Urinary bladder (tissue), 4 donors: ENCODE results near the gene LAMB1. TPM values are rescaled to one million over a fixed set of nuclear protein-coding genes. Genes with fewer than 3 reads are reported as not detected.
"Not testable (repeated sequence)": the region's sequence is repeated elsewhere in the genome, so short reads cannot be mapped to it uniquely, and the experiment has no call there.

Experiments used
- DNase-seq: peaks from one replicate; pipeline ENCODE4 v3.0.0-alpha.2; 2015; ENCODE audit errors: extremely low spot score
- H3K27ac ChIP-seq: one replicate; pipeline ENCODE4 v1.5.1; 2013; ENCODE audit warnings: low read depth, mild to moderate bottlenecking, moderate library complexity
- H3K36me3 ChIP-seq: one replicate; pipeline ENCODE4 v1.6.1; 2013; ENCODE audit warnings: mild to moderate bottlenecking, moderate library complexity; ENCODE audit not compliant: insufficient read depth
- H3K4me1 ChIP-seq: one replicate; pipeline ENCODE4 v1.6.1; 2013; ENCODE audit warnings: mild to moderate bottlenecking, moderate library complexity; ENCODE audit not compliant: insufficient read depth
- H3K4me3 ChIP-seq: one replicate; pipeline ENCODE4 v1.5.1; 2013; ENCODE audit warnings: low read depth, low read length
- WGBS: extraction: QIAGEN DNeasy Blood & Tissue Kit; methylation state at CpG from one replicate; pipeline ENCODE4 v1.1.7; 2013; 5-methylcytosine and 5-hydroxymethylcytosine counted together
- polyA plus RNA-seq: library from polyadenylated mRNA; stranded (reverse); fragments of 200-250 nt; gene quantifications from one replicate; pipeline ENCODE4 v1.2.3, GENCODE V29; 2013
- total RNA-seq: library from RNA; depleted of rRNA; stranded (reverse); fragments of >200 nt; gene quantifications from one replicate; pipeline ENCODE4 v1.2.3, GENCODE V29; 2014
- donor health status: healthy with polysubstance abuse.
- donor health status: healthy.

The LAMB1 gene
- total RNA-seq, result 323 TPM
- polyA plus RNA-seq, result 233 TPM

DNA sequence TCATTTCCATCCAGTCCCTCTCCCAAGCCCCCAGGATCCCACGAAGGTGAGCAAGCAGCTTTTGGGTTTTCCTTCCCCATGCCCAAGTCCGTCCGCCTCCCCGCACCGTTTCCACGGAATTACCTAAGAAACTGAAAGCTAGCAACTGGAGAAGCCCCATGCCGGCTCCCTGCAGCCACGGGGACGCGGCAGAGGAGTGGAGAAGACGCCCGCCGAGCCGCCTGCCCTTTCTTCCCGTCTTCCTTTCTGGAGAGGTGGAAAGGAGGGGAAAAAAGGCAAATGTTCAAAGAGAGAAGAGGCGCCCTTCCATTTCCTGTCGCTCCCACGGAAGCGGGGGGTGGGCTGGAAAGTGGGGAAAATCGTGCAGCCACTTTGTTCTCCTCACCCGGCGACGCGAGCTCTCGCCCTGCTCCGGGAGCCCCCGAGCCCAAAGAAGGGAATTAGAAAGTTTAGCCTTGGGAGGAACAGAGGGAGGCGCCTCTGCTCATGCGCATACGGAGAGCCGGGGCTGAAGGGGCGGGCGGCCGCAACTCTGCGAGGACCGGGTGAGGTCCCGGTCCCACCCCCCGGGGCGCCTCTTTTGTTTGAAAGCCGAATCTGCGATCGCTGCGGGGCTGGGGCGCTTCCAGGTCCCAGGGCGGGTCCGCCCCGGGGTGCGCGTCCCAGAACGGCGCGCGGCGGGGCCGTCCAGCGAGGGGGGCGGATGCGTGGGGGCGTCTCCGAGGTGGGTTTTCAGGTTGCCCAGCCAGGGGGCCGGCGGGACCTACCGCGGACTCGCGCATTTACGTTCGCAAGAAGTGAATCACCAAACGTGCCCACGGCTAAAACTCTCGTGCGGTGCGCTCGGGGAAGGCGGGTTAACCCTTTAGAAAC, at the start of gene LAMB1:
Gene LAMB1, minus strand, starts transcription at position 436 of the 873 bp plus-strand sequence. Its CDS starts 276 bp downstream, at position 160.
- H3K27ac ChIP-seq, result peak within 1 kb of the TSS; percentile 83
- no peaks in the 10 kb centered on the region for H3K36me3 ChIP-seq
- WGBS, result under 1% methylated on average over 75 of the region's 75 CpGs
- no peak for DNase-seq
- H3K4me1 ChIP-seq, result no peaks in the 10 kb centered on the region
- peak within 1 kb of the TSS; percentile 74 for H3K4me3 ChIP-seq

DNA sequence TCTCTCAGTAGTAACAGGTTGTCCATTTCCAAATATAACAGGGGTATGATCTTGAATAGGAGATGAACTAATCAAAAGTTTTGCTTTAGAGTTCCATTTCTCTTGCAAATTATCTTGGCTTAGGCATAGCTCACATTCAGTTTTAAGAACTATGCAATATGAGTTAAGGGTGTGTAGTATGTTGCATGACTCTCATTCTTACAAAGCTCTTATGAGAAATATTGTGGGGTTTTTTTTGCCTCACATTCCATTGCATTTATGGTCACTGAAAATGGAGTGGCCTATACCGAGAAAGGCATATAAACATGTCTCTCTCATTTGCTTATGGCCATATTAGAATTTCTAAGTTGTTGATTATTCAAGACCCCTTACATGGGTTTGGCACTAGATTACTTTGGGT, 48.5 kb upstream of the LAMB1 start:
- no peak for DNase-seq
- WGBS, result 26% methylated on average over 1 of the region's 1 CpG
- no peak overlapping the region for H3K4me3 ChIP-seq
- H3K4me1 ChIP-seq, result no peaks in the 10 kb centered on the region
- H3K36me3 ChIP-seq, result no peaks in the 10 kb centered on the region
- no peak overlapping the region for H3K27ac ChIP-seq

- 91% methylated on average over 3 of the region's 3 CpGs for WGBS
- H3K4me3 ChIP-seq, result no peak overlapping the region
- no peak overlapping the region for H3K27ac ChIP-seq
- DNase-seq, result no peak
- no peaks in the 10 kb centered on the region for H3K4me1 ChIP-seq
- no peaks in the 10 kb centered on the region for H3K36me3 ChIP-seq
Measured at GRCh38 chr7:108049962-108050361, 47.0 kb upstream of the LAMB1 start.

- 97% methylated on average over 3 of the region's 3 CpGs for WGBS
- no peak for DNase-seq
- Histone ChIP-seq H3K27ac (no peak overlapping the region), H3K36me3 (no peaks in the 10 kb centered on the region), H3K4me1 (no peaks in the 10 kb centered on the region), H3K4me3 (no peak overlapping the region)
Measured at GRCh38 chr7:108048422-108048821, 45.5 kb upstream of the LAMB1 start.

GRCh38 chr7:108046952-108047506, 44.1 kb upstream of the LAMB1 start:
- no peak for DNase-seq
- Histone ChIP-seq H3K36me3 (no peaks in the 10 kb centered on the region), H3K4me1 (no peaks in the 10 kb centered on the region), H3K27ac (no peak overlapping the region), H3K4me3 (no peak overlapping the region)
- 86% methylated on average over 6 of the region's 6 CpGs for WGBS

DNA sequence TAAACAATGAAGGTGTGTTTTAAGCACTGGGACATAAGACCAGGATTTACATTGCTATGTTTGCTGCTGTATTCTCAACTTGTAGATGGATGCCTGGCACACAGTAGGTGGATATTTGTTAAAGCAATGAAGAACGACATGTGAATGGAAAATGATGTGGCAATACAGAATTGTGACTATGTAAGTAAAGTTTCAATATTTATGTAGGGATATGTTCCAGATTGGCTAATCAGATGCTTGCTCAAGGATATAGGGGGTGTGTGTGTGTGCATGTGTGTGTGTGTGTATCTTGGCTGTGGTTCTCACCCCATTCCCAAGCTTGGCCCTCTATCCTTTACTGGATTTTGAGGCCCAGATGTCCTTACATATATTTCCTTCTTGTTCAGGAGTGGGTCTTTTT, 42.7 kb upstream of the LAMB1 start:
- no peaks in the 10 kb centered on the region for H3K4me1 ChIP-seq
- 49% methylated on average over 1 of the region's 1 CpG for WGBS
- H3K27ac ChIP-seq, result no peak overlapping the region
- no peak overlapping the region for H3K4me3 ChIP-seq
- H3K36me3 ChIP-seq, result no peaks in the 10 kb centered on the region
- no peak for DNase-seq

DNA sequence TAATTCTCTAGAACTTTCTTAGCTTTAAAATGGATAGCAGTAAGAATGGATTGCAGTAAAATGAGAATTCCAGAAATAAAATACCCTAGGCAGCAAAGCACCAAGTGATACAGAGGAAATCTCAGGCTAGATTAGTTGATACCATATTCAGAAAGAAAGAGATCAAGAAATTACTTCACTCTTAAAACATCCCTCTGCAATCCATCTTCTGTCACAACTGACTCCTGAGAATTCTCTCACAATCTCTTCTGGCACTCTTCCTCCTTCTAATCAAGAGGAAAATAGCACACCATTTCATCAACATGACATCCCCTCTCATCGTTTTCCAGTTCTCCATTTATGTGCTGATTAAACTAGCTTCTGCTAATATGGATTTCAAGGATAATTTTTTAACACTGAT, 42.2 kb upstream of the LAMB1 start:
- H3K36me3 ChIP-seq, result no peaks in the 10 kb centered on the region
- DNase-seq, result no peak
- no peaks in the 10 kb centered on the region for H3K4me1 ChIP-seq
- no peak overlapping the region for H3K4me3 ChIP-seq
- H3K27ac ChIP-seq, result no peak overlapping the region
- WGBS, result 8% methylated on average over 1 of the region's 1 CpG

DNA sequence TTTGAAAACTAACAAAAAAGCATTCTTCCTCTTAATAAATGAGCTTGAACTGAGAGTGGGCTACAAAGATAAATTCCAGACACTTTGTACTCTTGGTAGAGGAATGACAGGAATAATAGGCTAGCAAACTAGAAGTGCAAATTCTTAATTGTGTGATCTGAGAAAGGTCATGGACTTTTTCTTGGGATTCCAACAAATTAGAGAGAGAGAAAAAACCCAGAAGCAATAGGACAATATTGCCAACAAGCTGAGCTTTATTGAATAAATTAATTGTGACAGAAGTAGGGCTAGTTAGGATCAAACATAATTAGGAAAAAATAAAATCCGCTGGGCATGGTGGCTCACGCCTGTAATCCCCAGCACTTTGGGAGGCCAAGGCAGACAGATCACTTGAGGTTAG, 41.4 kb upstream of the LAMB1 start:
- H3K27ac ChIP-seq, result no peak overlapping the region
- H3K36me3 ChIP-seq, result no peaks in the 10 kb centered on the region
- 93% methylated on average over 2 of the region's 2 CpGs for WGBS
- no peaks in the 10 kb centered on the region for H3K4me1 ChIP-seq
- no peak for DNase-seq
- no peak overlapping the region for H3K4me3 ChIP-seq

GRCh38 chr7:108038986-108039385, 36.0 kb upstream of the LAMB1 start:
- Histone ChIP-seq H3K4me1 (no peaks in the 10 kb centered on the region), H3K4me3 (no peak overlapping the region), H3K36me3 (no peaks in the 10 kb centered on the region), H3K27ac (no peak overlapping the region)
- no peak for DNase-seq

DNA sequence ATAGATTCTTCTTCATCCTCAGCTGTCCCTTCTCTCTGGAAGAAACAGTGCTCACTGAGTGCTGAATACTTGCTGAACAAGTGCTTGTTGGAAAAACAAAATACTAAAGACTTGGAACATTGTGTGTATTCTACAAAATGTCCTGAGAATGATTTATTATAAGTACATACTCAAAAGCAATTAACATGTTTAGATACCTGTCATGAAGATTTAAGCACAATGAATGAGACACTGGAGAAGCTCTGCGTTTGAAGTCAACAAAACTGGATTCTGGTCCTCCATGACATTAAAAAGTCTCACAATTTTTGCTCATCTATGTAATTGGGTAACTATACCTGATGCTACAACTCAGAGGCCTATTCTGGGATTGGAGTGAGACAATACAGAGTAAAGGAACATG, 34.8 kb upstream of the LAMB1 start:
- no peaks in the 10 kb centered on the region for H3K4me1 ChIP-seq
- no peak overlapping the region for H3K27ac ChIP-seq
- H3K36me3 ChIP-seq, result no peaks in the 10 kb centered on the region
- WGBS, result 76% methylated on average over 1 of the region's 1 CpG
- no peak overlapping the region for H3K4me3 ChIP-seq
- DNase-seq, result no peak

DNA sequence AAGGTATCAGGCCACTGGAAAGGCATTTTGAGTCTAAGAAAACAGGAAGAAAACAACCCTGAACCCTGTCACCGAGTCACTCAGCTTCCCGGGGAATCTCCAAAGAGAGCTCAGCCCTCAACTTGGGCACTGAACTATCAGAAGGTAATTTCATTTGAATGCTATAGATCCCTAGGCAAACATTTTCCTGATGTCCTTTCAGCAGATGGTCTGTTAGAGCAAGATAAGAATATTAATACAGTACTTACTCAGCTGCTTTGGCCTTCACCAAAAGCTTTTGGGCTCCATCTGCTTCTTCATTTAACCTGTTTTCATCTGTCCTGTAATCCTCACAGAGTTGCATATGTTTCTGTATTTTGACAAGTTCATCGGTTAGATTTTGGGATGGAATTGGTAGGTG, 34.2 kb upstream of the LAMB1 start:
- Histone ChIP-seq H3K4me3 (no peak overlapping the region), H3K4me1 (no peaks in the 10 kb centered on the region), H3K27ac (no peak overlapping the region), H3K36me3 (no peaks in the 10 kb centered on the region)
- no peak for DNase-seq
- 81% methylated on average over 3 of the region's 3 CpGs for WGBS

DNA sequence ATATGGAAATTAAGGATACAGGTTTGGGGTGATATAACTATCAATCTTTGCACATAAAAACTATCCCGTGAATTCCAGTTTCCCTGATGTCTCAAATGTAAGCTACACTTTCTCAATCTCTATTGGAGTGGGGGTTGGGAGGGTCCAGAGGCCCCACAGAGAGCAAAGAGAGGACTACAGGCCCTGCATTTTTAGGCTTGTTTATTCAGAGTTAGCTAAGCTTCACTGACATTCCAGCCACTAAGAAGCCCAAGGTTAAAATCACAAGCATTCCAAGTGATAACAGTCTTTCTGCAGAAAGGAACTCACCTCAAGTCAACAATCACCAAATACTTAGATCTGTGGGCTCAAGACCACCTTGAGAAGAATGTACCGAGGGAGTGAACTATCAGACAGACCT, 31.6 kb upstream of the LAMB1 start:
- WGBS, result 75% methylated on average over 2 of the region's 2 CpGs
- DNase-seq, result no peak
- no peaks in the 10 kb centered on the region for H3K4me1 ChIP-seq
- H3K4me3 ChIP-seq, result no peak overlapping the region
- H3K27ac ChIP-seq, result no peak overlapping the region
- H3K36me3 ChIP-seq, result no peaks in the 10 kb centered on the region

GRCh38 chr7:108033776-108034497, 31.0 kb upstream of the LAMB1 start:
- Histone ChIP-seq H3K36me3 (no peaks in the 10 kb centered on the region), H3K4me3 (no peak overlapping the region), H3K27ac (no peak overlapping the region), H3K4me1 (no peaks in the 10 kb centered on the region)
- 85% methylated on average over 5 of the region's 5 CpGs for WGBS
- no peak for DNase-seq

- H3K4me3 ChIP-seq, H3K27ac ChIP-seq, H3K36me3 ChIP-seq, DNase-seq, H3K4me1 ChIP-seq: not testable (repeated sequence)
- 88% methylated on average over 8 of the region's 8 CpGs for WGBS
Measured at GRCh38 chr7:108033309-108033708, 30.3 kb upstream of the LAMB1 start.
